Spinal cord (tissue), 4 donors: Measurements from ENCODE around the gene BID. TPM values are rescaled to one million over a fixed set of nuclear protein-coding genes. Genes with fewer than 3 reads are reported as not detected.

Experiments used
- polyA plus RNA-seq, 2 donors: library from polyadenylated mRNA; unstranded; fragments of 120-200 nt; gene quantifications; one replicate each; pipeline ENCODE4 v1.2.1, GENCODE V29; 2013; ENCODE audit not compliant: insufficient read length in 2 of 2
- small RNA-seq: library from RNA; depleted of rRNA; stranded (forward); fragments of <200 nt; gene quantifications from one replicate; pipeline ENCODE3, GENCODE V24; 2014; ENCODE audit warnings: low replicate concordance
- total RNA-seq, 2 donors: library from RNA; depleted of rRNA in 1 of 2; stranded (reverse); fragments of 120-200 nt in 1 of 2; fragments of >200 nt in 1 of 2; gene quantifications; one replicate each; pipeline versions ENCODE4 v1.2.3 to v1.2.4, GENCODE V29; 2013 to 2014

The BID gene
- total and polyA plus RNA-seq, 4 donors: 24.7 to 49.2 (median 37.4) TPM

Small RNA genes lying within 50 kb of the gene (small RNA-seq; reads per million reads assigned to genes)
- gene MIR3198-1: not detected

Other genes with a start within 250 kb of the BID start
- 10 to 100 TPM; 13.1 to 14.0 TPM for gene SLC25A18, start 211.0 kb downstream of the BID start, total RNA-seq
- gene SLC25A18, start 211.0 kb downstream of the BID start, polyA plus RNA-seq: 10 to 100 TPM; 28.8 to 32.6 TPM
- gene ATP6V1E1, start 145.7 kb downstream of the BID start, total RNA-seq: 100 to 1,000 TPM; 141 to 158 TPM
- 100 to 1,000 TPM; 135 to 140 TPM for gene ATP6V1E1, start 145.7 kb downstream of the BID start, polyA plus RNA-seq
- gene BCL2L13, start 135.7 kb downstream of the BID start, total RNA-seq: 10 to 100 TPM; 41.3 to 46.5 TPM
- 10 to 100 TPM; 34.6 to 37.7 TPM for gene BCL2L13, start 135.7 kb downstream of the BID start, polyA plus RNA-seq